Endothelial cell of umbilical vein (primary cell): ENCODE data around the gene NKD1.

Experiments used
- JUN ChIP-seq: IDR thresholded peaks from 2 replicates; pipeline ENCODE4 v1.6.1; 2011; ENCODE audit warnings: borderline replicate concordance, low read depth; ENCODE audit not compliant: insufficient read length, insufficient read depth
- POLR2A ChIP-seq: IDR thresholded peaks from 2 replicates; pipeline ENCODE4 v1.6.1; 2012; ENCODE audit warnings: low read depth, mild to moderate bottlenecking, control low read depth, low read length
- TF ChIP-seq, protein P1 (sequence below), 2 donors: IDR thresholded peaks; 1 replicate in 1 of 2; 2 replicates in 1 of 2; pipeline ENCODE4 v1.5.1; 2011; ENCODE audit warnings: low read length in 2 of 2, mild to moderate bottlenecking in 2 of 2, moderate library complexity in 2 of 2, control low read depth in 1 of 2, inconsistent platforms in 1 of 2, low read depth in 1 of 2; ENCODE audit not compliant: insufficient read depth in 1 of 2; ENCODE audit errors: extremely low read depth in 1 of 2

DNA sequence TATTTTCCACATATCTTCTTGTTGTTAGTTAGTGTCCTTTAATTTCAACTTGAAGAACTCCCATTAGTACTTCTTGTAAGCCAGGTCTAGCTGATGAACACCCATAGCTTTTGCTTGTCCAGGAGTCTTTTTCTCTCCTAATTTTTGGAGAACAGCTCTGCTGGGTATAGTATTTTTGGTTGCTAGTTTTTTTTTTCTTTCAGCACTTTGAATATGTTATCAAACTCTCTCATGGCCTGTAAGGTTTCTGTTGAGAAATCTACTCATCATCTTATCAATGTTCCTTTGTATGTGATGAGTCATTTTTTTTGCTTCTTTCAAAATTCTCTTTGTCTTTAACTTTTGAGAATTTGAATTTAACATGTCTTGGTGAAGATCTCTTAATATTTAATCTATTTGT is 31.8 kb upstream of the NKD1 start:
- TF ChIP-seq, protein P1, sequence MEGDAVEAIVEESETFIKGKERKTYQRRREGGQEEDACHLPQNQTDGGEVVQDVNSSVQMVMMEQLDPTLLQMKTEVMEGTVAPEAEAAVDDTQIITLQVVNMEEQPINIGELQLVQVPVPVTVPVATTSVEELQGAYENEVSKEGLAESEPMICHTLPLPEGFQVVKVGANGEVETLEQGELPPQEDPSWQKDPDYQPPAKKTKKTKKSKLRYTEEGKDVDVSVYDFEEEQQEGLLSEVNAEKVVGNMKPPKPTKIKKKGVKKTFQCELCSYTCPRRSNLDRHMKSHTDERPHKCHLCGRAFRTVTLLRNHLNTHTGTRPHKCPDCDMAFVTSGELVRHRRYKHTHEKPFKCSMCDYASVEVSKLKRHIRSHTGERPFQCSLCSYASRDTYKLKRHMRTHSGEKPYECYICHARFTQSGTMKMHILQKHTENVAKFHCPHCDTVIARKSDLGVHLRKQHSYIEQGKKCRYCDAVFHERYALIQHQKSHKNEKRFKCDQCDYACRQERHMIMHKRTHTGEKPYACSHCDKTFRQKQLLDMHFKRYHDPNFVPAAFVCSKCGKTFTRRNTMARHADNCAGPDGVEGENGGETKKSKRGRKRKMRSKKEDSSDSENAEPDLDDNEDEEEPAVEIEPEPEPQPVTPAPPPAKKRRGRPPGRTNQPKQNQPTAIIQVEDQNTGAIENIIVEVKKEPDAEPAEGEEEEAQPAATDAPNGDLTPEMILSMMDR (IDR thresholded peaks at IDR 0.05; ENCODE audit: extremely low read depth in 1 of 2, insufficient read depth in 1 of 2, low read depth in 1 of 2, low read length in 2 of 2): no peak
- TF ChIP-seq POLR2A (no peak), JUN (no peak)
